Uterus (tissue), 2 donors: ENCODE data around the gene IGFBP1.

ENCODE experiments used
- POLR2A ChIP-seq, 2 donors: fragments of 450-650 bp; IDR thresholded peaks; one replicate each; pipeline ENCODE4 v1.6.1; 2016; ENCODE audit warnings: antibody characterized with exemption in 2 of 2, mild to moderate bottlenecking in 1 of 2, moderate library complexity in 1 of 2
- TF ChIP-seq, protein P1 (sequence below), 4 experiments: fragments of 200-600 bp in 2 of 4; fragments of 450-650 bp in 2 of 4; sonication (generic) in 2 of 4; IDR thresholded peaks; one replicate each; pipeline ENCODE4 v1.5.1; 2016 to 2019; ENCODE audit warnings: antibody characterized with exemption in 4 of 4, mild to moderate bottlenecking in 2 of 4, moderate library complexity in 1 of 4

DNA sequence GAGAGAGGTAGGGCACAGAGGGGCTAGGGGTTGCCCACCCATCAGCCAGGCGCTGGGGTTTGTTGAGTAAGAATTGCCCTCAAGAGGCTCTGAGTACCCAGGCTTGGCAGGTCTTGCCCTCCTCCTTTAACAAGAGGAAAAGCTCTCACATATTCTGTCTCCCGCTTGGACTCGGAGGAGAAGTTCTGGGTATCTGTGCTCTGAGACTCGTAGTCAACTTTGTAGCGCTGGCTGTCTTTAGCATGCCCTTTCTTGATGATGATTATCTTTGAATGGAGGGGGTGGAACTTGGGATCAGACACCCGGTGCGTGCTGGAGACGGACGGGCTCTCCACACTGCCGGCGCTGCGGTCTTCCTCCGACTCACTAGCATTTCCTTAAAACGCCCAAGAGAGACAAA is 28.8 kb downstream of the IGFBP1 start:
- TF ChIP-seq, protein P1, sequence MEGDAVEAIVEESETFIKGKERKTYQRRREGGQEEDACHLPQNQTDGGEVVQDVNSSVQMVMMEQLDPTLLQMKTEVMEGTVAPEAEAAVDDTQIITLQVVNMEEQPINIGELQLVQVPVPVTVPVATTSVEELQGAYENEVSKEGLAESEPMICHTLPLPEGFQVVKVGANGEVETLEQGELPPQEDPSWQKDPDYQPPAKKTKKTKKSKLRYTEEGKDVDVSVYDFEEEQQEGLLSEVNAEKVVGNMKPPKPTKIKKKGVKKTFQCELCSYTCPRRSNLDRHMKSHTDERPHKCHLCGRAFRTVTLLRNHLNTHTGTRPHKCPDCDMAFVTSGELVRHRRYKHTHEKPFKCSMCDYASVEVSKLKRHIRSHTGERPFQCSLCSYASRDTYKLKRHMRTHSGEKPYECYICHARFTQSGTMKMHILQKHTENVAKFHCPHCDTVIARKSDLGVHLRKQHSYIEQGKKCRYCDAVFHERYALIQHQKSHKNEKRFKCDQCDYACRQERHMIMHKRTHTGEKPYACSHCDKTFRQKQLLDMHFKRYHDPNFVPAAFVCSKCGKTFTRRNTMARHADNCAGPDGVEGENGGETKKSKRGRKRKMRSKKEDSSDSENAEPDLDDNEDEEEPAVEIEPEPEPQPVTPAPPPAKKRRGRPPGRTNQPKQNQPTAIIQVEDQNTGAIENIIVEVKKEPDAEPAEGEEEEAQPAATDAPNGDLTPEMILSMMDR (IDR thresholded peaks at IDR 0.05) = no peak
- TF ChIP-seq POLR2A (IDR thresholded peaks at IDR 0.05) = no peak
